Posterior vena cava (tissue), 2 donors: Measurements from ENCODE around the gene TTC9. TPM values are rescaled to one million over a fixed set of nuclear protein-coding genes. Genes with fewer than 3 reads are reported as not detected.

Experiments
- DNase-seq: peaks from one replicate; pipeline ENCODE4 v3.0.0-alpha.2; 2020; ENCODE audit warnings: low spot score
- intact Hi-C, 2 donors: fragments of 100-400 bp; cut with DNase I; formaldehyde crosslinking; loops; one replicate each; pipeline versions ENCODE4 v1.14.1 to v1.14.2; 2022 to 2023
- long read RNA-seq, 2 donors: library from polyadenylated mRNA; unstranded; transcript quantifications; one replicate each; pipeline ENCODE4 v2.0.0, GENCODE V29; 2020 to 2021
- total RNA-seq, 2 donors: library from RNA; stranded (reverse); fragmentation: NEBNext Ultra II Directional; extraction: Animal tissue kit (Norgen Biotek cat#: 25700); gene quantifications; one replicate each; pipeline ENCODE4 v1.2.1, GENCODE V29; 2021
- donor health status: DM: yes; HTN: yes; CAD: no.
- donor health status: DM: yes; HTN: yes; CAD: no.

The TTC9 gene
- total RNA-seq = 1 to 10 TPM in 1 of 2 donors, under 1 TPM in 1; 0.83 to 1.0 TPM
- long read RNA-seq, donor 1, full-length matches to known transcripts = 1 of 3 reads
- long read RNA-seq, donor 1, partial matches to known transcripts = 0 of 3 reads
- long read RNA-seq, donor 1, other reads (novel, unspliced or antisense) = 2 of 3 reads
- long read RNA-seq, donor 2 = 0 reads

GRCh38 chr14:70641548-70642302 lies at the start of gene TTC9:
Gene TTC9, plus strand, starts transcription at chr14:70641916. Its CDS starts 214 bp downstream, at chr14:70642130.
- DNase-seq = no peak
- intact Hi-C loops = no loop called here

- intact Hi-C loops = no loop called here
- no peak for DNase-seq
Measured at GRCh38 chr14:70594461-70594860, 47.3 kb upstream of the TTC9 start.

DNA sequence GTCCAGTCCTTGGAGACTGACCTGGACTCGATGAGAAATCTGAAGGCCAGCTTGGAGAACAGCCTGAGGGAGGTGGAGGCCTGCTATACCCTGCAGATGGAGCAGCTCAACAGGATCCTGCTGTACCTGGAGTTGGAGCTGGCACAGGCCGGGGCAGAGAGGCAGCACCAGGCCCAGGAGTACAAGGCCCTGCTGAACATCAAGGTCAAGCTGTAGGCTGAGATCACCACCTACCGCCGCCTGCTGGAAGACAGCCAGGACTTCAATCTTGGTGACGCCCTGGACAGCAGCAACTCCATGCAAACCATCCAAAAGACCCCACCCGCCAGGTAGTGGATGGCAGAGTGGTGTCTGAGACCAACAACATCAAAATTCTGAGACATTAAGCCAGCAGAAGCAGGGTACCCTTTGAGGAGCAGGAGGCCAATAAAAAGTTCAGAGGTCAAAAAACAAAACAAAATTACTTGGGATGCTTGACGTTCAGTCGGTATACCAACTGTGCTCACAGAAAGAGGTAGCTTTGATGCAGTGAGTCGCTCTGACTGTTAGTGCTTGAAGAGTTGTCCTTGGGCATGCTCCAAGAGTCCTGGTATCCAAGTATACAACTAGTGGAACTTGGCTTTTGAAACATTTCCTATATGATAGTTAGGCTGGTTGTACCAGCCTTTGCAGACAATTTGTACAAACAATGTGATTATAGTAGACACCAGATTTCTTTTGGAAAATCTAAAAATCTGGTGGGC lies 46.1 kb upstream of the TTC9 start:
- DNase-seq = no peak
- intact Hi-C loops = no loop called here

DNA sequence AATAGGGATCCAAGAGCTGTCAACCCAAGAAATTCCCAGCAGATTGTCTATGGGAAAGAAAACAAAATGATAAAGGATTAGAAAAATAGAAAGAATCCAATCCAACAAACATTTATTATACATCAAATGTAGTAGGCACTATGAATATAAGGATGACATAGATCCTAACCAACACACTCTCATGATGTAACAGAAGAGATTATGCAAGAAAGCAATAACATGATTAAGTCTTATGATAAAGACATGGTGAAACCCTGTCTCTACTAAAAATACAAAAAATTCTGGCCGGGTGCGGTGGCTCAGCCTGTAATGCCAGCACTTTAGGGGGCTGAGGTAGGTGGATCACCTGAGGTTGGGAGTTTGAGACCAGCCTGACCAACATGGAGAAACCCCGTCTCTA lies 44.0 kb upstream of the TTC9 start:
- no peak for DNase-seq
- intact Hi-C loops = no loop called here

DNA sequence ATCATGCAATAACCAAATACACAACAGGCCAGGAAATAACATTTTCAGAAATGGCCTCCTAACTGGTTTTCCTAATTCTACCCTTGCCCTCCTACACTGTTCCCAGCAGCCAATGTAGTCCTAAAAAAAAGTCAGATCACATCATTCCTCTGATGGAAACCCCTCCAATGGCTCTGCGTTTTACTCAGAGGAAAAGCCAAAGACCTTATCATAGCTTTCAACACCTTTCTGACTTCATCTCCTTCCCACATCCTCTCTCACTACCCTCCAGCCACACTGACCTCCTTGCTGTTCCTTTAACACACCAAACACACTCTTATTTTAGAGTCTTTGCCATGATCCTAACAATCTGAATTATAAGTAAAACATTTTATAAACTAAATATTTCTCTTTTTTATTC lies 42.4 kb upstream of the TTC9 start:
- no peak for DNase-seq
- intact Hi-C loops = no loop called here

- intact Hi-C loops = no loop called here
- DNase-seq = peak; percentile 97
Measured at GRCh38 chr14:70600382-70601157, 41.1 kb upstream of the TTC9 start, which contains the start of gene MED6. Gene MED6, minus strand, starts transcription at chr14:70600655. Its CDS starts 18 bp downstream, at chr14:70600637.

- DNase-seq = no peak
- intact Hi-C loops = no loop called here
Measured at GRCh38 chr14:70601162-70601561, 40.6 kb upstream of the TTC9 start.

- DNase-seq = no peak
- intact Hi-C loops = no loop called here
Measured at GRCh38 chr14:70602254-70602653, 39.5 kb upstream of the TTC9 start.

DNA sequence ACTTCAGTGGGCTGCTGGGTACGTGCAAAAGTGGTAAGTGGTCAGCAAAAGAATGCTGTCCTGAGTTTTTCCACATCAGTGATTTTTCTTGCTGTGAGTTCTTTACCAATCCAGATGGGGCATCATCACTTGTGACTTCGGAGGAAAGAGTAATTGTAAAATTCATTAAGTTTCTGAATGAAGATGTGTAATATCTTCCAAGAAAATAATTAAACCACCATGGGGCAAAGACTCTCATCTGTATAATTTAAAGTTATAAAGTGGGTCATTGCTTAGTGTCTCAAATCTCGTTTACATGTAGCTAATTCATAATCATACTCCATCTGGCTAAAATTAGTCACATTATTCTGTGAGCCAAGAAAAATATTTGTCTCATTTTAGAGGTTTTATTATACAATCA lies 30.5 kb upstream of the TTC9 start:
- intact Hi-C loops = no loop called here
- no peak for DNase-seq

DNA sequence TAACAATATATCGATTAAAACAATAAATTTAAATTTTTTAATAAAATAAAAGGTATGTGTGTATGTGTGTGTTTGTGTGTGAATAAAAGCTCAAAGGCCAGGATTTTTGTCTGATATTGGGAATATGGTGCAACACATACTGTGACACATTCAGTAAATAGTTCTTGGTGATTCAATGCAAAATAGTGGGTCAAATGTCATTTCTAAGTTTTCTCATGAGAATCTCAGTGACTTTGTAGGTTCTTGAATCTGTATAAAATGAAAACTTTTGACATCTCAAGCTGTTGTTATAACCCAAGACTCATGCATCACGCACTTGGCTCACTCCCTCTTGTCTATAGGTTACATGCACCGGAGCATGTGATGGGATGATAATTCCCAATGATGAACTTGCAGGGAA lies 25.1 kb upstream of the TTC9 start:
- DNase-seq = no peak
- intact Hi-C loops = no loop called here

DNA sequence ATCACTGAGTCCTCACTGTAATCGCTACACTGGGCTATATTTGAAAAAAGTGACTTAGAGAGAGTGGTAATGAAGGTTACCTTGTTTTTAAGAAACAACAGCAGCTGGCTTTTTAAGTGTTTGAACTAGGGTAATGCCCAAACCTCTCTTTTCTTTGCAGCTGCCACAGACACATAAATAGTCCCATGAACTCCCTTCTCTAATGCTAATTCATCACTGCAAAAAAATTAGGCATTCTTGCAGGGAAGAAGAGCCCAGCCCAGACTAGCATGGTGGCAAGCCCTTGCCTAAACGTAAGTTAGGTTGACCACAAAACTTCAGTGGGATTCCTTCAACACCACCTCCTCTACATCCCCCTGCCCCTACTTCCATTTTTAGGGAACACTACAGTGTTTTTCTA lies 23.4 kb upstream of the TTC9 start:
- no peak for DNase-seq
- intact Hi-C loops = no loop called here

GRCh38 chr14:70619708-70620107 lies 22.0 kb upstream of the TTC9 start:
- DNase-seq = no peak
- intact Hi-C loops = loop anchor here in 1 of 2 donors (5.0 kb wide), 1 partner anchor 1483 kb away; no protein-coding TSS in a partner anchor

DNA sequence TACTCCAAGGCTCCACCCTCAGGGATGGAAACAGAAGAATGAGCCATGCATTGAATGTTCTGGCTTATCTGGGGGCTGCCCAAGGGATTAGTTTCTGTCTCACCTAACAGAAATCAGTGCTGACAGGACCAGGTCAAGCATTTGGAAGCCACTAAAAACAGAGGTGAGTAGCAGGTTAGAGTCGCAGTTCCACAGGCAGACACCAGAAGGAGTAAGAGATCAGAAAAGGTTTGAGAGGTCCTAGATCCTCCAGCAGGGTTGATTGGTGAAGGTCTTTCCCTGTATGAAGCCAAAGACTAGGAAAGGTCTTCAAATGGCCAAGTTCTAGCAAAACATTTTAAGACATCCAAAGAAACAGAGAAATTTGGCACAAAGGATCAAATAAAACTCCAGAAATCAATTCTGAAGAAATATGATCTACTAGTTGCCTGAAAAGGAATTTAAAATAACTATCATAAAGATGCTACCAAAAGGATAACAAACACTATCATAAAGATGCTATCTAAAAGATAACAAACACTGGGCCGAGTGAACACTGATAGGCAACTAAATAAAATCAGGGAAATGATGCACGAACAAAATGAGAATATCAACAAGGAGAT lies 19.5 kb upstream of the TTC9 start:
- intact Hi-C loops = loop anchor here in 1 of 2 donors (5.0 kb wide), 1 partner anchor 1480 kb away; no protein-coding TSS in a partner anchor

DNA sequence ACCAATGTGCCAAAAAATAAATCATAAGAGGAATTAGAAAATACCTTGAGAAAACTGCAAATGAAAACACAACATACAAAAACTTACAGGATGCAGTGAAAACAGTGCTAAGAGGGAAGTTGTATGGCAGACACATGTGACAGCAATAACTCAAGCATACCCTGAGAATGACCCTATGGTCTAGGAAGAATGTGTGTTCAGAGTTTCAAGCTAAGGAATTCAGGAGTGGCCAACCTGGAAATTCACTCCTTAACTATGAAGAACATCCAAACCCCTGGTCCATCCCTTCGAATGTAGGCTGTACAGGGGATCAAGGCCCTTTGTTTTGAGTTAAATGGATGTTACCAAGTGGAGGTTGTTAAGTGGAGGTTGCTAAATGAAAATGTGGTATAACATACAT lies 16.7 kb upstream of the TTC9 start:
- intact Hi-C loops = loop anchor here in 1 of 2 donors (5.0 kb wide), 1 partner anchor 1477 kb away; no protein-coding TSS in a partner anchor

More for the DNA sequence above, 19.5 kb upstream of the TTC9 start:
- DNase-seq = no peak

GRCh38 chr14:70631948-70632347 lies 9.8 kb upstream of the TTC9 start:
- intact Hi-C loops = no loop called here
- DNase-seq = no peak

More for the DNA sequence above, 16.7 kb upstream of the TTC9 start:
- no peak for DNase-seq

DNA sequence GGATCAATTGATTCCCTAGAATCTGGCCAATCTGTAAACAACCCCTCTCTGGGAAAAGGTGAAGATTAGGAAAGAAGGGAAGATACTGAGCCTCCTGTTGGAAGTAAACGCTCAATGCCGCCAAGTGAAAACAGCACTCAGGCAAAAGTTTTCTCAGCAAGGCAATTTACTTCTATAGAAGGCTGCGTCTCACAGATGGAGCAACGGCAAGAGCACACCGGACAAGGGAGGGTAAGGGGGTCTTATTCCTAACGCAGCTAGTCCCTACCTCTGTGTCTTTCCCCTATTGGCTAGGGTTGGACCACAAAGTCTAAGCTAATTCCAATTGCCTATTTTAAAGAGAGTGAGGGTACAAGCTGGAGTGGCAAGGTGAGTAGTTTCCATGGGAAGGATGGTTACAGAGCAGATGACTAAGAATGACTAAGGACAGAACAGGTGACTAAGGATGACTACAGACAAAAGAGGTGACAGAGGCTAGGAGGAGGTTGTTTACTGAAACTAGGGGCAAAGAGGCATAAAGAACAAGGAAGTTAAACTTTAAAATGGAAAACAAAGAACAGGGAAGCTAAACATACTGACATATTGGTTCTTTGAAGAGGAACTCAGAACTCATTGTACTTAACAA lies 5.6 kb upstream of the TTC9 start:
- intact Hi-C loops = no loop called here
- no peak for DNase-seq

DNA sequence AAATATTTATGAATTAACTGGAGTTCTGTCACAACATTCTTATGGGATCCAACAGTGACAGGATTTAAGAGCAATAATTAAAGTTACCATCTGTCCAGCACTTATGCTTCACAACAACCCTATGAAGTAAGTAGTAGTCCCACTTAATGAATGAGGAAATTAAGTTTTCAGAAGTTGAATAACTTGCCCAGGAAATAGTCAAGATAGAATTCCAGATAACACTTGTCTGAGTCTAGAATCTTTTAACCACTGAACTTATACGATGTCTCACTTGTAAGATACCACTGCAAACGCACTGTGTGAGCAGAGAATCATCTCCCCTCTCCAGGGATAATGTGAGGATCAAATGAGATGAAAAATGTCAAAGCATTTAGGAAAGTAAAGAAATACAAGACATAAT lies 3.3 kb upstream of the TTC9 start:
- DNase-seq = no peak

DNA sequence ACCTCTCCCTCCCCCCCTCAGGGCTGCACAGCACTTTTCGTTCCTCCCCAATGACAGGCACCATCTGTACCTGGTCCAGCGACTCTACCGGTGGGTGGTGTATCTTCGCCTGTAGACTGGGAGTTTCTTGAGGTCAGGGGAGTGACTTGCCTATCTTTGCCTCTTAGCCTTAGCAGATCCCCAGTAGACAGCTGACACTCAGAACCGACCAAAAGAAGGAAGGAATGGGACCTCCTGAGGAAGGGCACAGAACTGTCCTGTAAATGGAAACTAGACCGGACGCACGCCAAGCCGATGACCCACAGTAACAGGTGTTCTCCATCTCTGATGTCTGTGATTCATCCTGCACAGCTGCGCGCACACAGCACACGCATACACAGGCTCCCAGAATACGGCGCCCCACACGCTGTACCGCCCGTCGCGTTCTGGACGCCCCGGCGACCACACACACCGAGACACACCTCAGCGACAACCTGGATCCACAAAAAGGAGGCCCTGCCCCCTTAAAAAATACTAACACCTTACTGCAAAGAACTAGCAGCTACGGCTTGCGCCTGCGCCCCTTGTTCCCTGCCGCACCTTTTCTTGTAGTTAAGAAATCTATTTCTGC lies 673 bp upstream of the TTC9 start:
- intact Hi-C loops = no loop called here
- no peak for DNase-seq

More for the DNA sequence above, 3.3 kb upstream of the TTC9 start:
- intact Hi-C loops = no loop called here
